Lung microvascular endothelial cell (primary cell): ENCODE data around the gene DLX2. TPM values are rescaled to one million over a fixed set of nuclear protein-coding genes. Genes with fewer than 3 reads are reported as not detected.

ENCODE experiments used
- DNase-seq, 2 donors: peaks; one replicate each; pipeline versions ENCODE4 v3.0.0 to v3.0.0-alpha.2; 2010; ENCODE audit warnings: low read depth in 2 of 2
- total RNA-seq: library from RNA; depleted of rRNA; stranded (reverse); fragments of >200 nt; gene quantifications from 2 replicates; pipeline ENCODE4 v1.2.1, GENCODE V29; 2014

The DLX2 gene
- total RNA-seq, 1 donor from 2014 or later, result under 0.01 TPM

DNA sequence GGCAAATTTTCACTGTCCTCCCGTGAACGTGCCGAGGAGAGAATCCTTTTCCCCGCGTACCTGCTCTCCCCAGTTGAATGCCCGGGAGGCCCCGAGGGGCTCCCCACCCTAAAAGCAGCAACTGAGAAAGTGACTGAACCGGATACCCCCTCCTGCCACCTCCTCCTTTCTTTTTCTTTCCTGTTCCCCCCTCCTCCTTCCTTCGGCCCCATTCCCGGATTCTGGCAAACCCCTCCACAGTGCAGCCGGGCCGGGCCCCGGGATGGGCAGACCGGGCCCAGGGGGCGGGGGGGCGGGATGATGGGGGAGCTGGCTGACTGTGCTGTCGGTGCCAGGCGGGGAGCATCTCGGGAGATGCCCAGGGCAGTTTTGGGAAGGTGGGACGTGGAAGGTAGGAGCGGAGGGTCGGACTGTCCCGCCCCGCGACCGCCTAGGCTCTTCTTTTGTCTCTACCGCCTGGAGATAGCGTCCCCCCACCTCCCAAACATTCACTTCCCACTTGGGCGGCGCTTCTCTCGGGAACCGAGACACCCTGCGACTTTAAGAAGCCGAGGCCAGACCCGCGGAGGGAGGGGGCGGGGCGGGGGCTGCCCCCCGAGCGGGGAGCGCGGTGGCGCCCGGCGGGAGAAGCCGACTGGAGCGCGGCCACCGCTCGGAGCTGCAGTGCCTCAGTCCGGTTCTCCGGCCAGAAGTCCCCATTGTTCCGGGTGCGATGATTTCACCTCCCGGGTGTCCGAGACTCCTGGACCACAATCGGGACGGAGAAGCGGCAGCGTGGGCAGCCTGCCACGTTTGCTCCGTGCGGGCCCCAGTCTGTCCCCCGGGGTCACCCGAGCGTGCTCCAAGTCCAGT lies 8.2 kb downstream of the DLX2 start:
- peak in 1 of 2 donors; percentile 29 for DNase-seq

DNA sequence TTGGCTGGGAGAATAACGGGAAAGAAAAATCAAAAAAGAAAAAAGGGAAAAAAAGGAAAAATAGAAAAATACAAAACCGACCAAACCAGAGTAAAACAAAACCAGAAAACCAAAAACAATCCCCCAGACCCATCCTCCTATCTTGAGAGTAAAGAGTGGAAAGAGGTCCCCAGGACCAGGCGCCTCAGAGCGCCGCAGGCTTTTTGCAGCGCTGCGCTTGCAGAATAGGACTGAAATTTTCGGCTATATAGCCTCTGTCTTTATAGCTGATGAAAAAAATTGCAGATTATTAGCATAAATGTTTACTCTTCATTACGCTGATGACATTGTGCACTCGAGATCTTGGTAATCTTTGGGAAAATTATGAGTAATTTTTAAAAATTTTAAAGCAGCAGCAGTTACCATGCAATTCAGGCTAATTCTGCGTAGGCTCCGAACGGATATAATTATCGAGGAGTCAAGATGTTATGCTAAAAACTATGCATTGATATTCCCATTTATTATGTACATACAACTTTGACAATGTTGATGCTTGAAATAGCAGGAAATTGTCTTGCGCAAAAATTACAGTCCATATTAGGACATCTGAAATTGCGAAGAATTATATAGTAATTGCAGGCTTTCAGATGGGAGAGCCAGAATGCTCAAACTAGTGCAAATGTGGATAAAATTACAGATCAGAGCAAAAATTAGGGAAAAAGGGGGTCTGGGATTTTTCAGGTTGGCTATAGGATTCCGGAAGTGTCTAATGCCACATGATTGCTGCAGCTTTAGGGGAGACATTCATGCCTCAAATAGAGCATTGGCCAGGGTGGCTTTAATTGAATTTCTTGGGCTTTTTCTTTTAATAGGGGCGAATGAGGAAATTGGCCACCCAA lies 9.0 kb downstream of the DLX2 start:
- DNase-seq, result no peak

DNA sequence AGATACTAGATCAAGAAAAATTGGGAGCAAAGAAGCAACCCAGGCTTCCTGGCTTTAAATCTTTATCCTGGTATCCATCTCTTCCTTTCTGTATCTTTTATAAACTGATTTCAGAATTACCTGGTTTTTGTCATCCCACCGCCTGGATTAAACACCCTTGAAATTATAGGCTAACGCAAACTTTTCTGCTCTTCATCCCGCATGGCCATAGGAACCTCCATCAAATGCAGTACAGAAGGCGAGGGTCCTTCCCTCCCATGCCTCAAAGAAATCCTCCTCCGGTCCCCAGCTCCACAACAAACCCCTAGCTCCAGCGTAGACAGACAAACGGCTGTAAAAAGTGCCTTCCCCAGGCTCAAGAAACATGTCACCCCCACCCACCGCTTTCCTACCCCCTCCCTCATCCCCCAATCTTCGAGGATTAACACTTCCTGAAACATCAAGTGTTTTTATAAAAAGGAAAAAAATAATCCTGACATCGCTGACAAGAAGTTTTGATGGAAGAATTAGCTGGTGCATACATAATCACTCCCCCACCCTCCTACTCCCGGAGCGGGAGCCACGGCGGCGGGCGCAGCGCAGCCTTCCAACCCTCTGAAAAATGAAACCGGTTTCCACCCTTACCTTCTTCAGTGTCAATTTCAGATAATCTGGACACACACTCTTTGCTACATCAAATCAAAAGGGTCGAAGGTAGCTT lies 9.8 kb downstream of the DLX2 start:
- no peak for DNase-seq

DNA sequence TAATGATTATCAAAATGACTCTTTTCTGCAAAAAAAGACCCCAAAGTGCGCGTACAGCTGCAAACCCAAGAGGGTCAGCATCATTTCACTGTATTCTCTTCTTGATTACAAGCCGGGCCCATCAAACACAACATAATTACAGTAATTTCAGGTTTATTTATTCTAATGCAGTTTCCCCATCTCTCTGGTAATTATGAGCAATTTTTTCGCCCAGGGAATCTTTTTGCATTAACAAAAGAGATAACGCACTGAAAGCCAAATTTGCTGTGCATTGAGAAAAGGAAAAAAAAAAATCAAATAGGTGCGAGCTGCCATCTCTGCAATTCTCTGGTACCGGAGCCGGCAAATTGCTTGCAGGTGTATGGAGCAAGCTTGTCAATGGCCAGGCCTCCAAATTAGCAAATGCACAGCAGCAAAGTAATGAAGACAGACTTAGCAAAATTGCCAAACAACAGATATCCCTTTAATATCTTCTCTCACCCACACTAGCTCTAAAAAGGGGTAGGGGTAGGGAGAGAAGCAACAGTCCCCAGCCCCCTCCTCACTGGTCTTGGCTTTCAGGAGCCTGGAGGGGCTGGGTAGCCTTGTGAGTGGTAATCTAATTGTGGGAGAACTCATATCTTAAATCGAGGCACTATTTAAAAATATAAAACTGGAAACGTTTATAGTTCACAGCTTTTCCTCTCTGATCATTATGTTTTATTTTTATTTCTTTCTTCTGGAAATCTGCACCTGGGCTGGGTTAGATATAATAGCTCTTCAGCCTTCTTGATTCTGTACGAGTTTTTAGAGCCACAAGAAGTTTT lies 10.7 kb downstream of the DLX2 start:
- no peak for DNase-seq

DNA sequence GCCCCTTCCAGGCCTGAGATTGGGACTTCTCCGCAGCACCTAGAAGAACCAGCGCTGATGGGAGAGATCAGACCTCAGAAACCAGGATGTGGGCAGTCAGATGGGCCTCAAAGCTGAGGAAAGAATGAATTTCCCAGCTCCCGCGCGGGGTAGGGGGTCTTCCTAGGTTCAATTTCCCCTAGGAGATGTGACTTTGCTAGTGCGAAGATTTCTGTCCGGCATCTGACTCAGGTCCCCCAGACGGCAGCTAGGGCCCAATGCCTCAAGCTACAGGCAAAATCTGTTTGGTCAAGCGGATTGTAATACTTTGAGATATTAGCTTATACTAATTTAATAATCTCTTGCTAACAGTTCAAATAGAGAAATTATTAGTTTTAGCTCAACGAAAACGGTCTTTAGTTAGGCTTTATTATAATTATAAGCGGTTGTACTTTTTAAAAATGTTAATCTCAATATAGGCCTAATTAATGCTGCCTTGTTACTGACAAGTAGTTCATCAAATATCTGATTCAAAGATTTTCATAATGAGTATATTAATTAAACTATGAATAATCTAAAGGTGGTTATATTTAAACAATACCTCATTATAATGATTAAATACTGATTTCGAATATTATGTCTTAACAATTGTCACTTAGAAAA lies 11.6 kb downstream of the DLX2 start:
- DNase-seq, result no peak

DNA sequence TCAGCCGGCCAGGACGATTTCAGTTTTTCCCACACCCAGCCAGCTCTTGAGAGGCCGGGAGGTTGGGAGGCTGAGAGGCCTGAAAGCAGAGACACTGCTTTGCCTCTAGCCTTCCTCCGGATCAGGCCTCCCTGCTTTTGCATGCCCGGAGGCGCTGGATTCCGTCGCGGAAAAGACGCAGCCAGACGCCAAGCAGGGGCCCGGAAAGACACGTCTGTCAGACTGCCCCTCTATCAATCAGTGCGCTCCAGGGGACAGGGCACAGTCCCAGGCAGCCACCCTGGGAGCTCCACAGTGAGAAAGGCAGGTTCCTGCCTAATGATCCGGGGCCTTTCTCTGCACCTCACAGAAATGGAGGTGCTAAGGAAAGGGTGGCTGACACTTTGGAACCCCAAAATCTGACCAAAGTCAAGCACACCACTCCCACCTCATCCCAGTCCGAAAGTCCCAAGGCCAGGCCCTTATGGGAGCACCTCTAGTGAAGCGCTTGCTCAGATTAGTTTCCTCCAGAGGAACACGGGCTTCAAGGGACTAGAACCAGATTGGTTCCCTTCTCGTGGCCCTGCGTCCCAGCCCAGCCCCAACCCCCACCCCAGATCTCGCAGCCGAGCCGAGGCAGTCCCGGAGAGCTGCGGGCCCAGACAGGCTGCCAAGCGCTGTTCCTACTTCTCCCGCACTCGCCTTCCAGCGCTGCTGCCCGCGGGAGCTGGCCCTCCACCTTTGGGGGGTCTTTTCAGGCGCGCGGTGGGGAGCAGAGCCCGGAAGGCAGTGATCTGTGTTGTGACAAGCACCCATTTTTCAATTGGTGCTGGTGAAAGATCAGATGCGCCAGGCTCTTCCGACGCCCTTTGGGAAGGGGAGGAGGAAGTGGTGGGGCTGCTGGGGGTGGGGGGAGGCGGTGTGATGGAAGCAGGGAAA lies 12.4 kb downstream of the DLX2 start:
- no peak for DNase-seq

DNA sequence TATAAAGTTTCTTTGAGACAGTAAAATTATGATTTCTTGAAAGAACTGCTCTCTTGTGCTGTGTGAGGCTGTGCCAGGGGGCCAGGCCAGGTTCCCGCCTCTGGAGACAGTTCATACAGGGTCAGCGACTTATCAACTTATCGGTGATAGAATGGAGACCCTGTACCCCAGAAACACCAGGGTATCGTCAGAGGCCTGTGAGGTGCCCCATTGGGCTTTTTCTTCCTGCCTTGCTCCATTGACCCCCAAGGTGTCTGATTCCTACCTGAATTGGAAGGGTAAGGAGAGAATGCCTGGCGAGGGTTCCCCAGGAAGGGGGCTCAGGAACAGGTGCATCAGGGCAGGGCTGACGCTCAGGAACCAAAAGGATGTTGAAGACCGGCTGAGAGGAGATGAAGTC lies 13.1 kb downstream of the DLX2 start:
- DNase-seq, result no peak

DNA sequence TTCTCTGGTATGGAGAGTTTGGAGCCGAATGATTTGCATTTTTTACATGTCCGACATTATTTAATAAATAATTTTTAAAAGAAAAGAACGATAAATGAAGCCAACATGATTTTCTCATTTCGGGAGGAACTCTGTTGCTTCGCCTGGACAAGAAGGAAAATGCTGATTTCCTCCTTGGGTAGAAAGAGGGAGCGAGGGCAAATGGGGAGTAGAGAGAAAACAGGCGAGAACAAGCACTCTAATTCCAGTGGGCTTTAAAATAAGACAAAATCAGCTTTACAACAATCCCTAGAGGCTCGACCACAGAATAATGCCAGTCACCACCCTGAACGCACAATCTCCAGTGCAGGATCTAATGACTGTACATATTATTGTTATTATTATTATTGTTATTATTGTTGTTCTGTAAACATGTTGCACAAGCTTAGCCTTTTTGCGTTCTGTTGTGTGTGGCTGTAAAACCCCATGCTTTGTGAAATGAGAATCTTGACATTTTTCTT lies 13.6 kb downstream of the DLX2 start:
- DNase-seq, result no peak

DNA sequence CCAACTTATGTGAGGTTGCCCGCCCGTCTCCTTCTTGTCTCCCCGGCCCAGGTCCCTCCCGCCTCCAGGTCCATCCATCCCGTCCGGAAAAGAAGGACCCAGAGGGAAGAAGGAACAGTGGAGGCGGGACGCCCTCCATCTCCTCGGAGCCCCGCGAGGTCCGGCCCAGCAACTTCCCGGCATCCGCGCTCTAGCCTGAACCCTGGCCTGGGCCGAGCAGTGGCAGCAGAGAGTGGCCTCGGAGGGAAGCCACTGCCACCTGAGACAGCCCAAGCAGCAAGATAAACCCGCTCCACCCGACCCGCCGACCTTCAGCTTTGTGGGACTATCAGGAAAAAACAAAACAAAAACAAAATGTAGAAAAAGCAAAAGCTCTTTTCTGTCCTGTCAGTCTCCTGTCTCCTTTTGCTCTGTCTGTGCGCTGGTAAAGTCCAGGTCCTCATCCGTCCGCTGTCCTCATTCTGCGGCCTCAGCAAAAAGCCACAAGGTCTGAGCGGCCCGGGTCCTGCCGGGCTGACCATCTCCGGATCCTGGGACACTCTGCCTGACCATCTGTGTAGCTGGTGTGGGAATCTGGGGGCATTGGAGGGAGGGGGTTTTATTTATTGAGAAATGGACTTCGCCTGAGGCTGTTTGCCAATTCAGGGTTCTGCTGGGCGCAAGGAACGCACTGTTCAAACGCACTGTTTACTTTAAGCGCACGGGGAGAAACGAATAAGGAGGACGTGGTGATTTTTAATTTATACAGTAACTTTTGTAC lies 14.3 kb downstream of the DLX2 start:
- no peak for DNase-seq

DNA sequence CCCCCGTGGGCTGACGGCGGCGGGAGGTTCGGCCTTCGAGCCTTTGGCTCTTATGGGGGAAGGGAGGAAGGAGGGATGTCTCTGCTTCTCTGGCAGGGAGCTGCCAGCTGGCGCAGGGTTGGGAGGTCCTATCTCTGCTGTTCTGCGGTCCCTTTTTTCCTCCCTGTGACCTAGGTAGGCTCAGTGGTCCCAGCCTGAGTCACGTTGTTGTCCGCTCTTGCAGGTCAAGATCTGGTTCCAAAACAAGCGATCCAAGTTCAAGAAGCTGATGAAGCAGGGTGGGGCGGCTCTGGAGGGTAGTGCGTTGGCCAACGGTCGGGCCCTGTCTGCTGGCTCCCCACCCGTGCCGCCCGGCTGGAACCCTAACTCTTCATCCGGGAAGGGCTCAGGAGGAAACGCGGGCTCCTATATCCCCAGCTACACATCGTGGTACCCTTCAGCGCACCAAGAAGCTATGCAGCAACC lies 14.9 kb downstream of the DLX2 start:
- DNase-seq, result no peak

DNA sequence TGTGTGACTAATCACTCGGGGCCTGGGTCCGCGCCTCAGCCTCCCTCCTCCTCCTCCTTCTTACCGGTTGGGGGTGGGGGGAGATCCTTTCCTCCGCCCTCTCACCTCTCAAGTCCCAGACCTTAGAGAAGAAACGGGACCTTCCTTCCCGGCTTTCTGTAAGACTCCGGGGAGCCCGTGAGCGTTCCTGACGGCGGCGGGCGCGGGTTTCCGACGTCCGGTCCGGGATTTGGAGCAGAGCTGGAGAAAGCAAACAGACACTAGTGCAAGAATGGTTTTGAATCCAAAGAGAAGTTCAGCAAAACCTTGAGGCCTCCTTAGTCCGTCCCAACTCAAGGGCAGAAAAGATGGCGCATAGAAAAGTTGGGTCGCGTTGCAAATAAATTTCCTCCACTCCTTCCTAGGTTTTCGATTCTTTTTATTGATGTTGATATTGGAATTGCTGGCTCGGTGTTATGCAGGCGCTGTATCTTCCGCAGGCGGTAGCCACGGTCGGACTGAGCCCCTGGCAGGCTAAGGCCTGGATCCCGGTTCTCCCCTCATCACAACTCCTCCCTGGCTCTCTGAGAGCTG lies 15.4 kb downstream of the DLX2 start:
- no peak for DNase-seq

DNA sequence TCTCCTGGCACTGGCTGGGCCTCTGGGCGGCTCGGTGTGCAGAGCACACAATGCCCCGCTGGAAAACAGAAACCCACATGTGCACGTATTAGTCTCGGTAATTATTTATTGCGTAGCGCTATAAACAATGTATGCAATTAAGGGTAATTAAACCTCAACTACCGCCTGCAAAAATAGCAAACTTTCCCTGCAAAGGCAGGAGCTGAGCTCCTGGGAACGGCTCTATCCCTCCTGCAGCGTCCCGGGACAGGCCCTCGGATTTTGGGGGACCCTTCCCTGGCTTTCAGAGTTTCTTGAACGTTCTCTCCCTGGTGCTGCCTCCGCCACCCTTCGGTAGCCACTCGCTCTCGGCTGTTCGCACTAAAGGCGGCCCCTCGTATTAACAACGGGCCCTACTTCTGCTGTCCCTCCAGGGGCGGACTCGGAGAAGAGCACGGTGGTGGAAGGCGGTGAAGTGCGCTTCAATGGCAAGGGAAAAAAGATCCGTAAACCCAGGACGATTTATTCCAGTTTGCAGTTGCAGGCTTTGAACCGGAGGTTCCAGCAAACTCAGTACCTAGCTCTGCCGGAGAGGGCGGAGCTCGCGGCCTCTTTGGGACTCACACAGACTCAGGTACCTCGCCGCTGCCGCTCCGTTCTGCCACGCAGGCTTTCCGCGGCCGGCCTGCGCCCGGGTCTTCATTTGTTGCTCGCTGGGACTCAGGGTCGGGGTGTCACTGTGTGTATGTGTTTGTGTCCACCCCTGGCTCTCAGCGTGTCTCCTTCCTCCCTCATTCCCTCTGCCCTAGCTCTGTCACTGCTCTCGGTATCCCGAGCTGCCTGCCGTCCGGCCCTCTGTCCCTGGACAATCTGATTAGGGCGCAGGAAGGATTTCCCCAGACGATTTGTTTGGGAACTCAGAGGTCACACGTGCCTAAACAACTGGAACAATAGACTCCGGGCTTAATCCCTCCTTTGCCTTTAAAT lies 16.2 kb downstream of the DLX2 start:
- DNase-seq, result no peak

DNA sequence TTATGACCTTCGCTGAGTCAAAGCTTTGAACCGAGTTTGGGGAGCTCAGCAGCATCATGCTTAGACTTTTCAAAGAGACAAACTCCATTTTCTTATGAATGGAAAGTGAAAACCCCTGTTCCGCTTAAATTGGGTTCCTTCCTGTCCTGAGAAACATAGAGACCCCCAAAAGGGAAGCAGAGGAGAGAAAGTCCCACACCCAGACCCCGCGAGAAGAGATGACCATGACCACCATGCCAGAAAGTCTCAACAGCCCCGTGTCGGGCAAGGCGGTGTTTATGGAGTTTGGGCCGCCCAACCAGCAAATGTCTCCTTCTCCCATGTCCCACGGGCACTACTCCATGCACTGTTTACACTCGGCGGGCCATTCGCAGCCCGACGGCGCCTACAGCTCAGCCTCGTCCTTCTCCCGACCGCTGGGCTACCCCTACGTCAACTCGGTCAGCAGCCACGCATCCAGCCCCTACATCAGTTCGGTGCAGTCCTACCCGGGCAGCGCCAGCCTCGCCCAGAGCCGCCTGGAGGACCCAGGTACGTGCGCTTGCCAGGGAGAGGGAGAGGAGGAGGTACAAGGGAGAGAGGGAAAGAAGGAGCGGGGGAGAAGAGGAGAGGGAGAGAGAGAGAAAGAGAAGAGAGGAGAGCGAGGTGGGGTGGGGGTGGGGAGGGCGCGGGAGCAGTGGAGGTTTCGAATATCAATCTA lies 17.1 kb downstream of the DLX2 start, which contains the start of gene DLX1:
Gene DLX1 (plus strand): TSS at position 48 of the 700 bp plus-strand sequence. CDS start 171 bp downstream, at position 219.
- no peak for DNase-seq

DNA sequence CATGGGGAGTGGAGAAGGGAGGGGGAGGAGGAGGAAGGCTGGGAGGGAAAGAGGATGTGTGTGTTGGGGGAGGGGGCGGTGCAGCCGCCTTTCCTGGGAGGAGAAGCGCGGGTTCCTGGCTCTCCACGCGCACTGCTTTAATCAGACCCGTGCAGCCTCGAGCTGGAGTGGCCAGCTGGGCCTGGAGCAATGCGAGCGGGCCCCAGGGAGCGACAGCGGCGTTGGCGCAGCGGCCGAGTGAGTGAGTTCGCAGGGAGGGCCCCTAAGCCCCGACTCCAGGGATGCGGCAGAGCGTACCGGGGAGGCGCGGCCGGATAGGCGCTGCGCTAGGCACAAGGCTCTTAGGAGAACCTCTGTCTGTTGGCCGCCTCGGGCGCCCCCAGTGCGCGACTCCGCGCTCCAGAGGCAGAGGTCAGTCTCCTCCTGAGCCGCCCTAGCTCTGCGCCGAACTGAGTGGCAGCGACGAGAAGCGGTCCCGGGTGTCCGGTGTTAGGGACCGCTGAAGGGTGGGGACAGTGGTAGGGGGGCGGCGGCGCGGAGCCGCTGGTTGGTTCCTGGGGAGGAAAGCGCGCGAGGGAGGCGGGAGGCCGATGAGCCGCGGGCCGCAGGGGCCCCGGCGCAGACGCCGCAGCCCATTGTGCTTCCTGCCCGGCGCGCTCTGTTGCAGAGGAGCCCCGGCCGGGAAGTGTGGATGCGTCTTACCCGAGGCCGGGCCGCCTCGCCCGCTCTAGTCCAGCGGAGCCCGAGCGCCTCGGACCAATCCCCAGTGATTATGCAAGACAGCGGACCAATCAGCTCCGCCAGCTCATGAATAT lies 17.8 kb downstream of the DLX2 start:
- DNase-seq, result peak; percentile 81 to 93

DNA sequence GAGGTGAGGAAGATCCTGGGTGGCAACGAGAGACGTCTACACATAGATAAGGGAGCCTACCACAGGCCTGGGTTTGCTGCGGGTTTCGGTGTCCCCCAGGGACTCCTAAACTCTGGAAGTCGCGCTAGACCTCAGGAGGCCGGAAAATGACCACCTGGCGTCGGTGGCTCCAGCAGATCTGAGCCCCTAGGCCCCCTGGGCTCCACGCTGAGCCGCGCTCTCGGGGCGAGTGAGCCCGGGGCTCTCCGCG lies 18.4 kb downstream of the DLX2 start:
- DNase-seq, result no peak
